Measurements from ENCODE around the gene CRB3. TPM values are rescaled to one million over a fixed set of nuclear protein-coding genes. Genes with fewer than 3 reads are reported as not detected.
A peak's percentile ranks its signal among the peaks of the same experiment; 100 is the strongest.

The CRB3 gene
- not detected for total RNA-seq (ENCODE audit: unreplicated experiment)
- long read RNA-seq = 0 reads

GRCh38 chr19:6464070-6464873, at the start of gene CRB3:
TSS of gene CRB3 (plus strand) at chr19:6464271. CDS start at chr19:6464702, 431 bp downstream.
- Mint-ChIP-seq H3K36me3 (ENCODE audit: unreplicated experiment) (no peaks in the 10 kb centered on the region), H3K27me3 (ENCODE audit: unreplicated experiment) (peaks cover 12% of the 10 kb centered on the region), H3K9me3 (ENCODE audit: unreplicated experiment) (peaks cover 5% of the 10 kb centered on the region), H3K4me1 (ENCODE audit: low read depth, unreplicated experiment) (no peaks in the 10 kb centered on the region), H3K27ac (ENCODE audit: unreplicated experiment) (no peak within 1 kb of the TSS), H3K4me3 (ENCODE audit: unreplicated experiment) (peak within 1 kb of the TSS; percentile 40)
- DNase-seq = no peak
- TF ChIP-seq CTCF (IDR thresholded peaks at IDR 0.05; ENCODE audit: partially characterized antibody, unreplicated experiment) = no peak

- peaks cover 3% of the 10 kb centered on the region for H3K27me3 Mint-ChIP-seq (ENCODE audit: unreplicated experiment)
- H3K4me3 Mint-ChIP-seq (ENCODE audit: unreplicated experiment) = no peak overlapping the region
Observed at GRCh38 chr19:6414793-6415590, 49.1 kb upstream of the CRB3 start.

GRCh38 chr19:6415591-6416190, 48.4 kb upstream of the CRB3 start:
- TF ChIP-seq CTCF (IDR thresholded peaks at IDR 0.05; ENCODE audit: partially characterized antibody, unreplicated experiment) = no peak
- no peak overlapping the region for H3K27ac Mint-ChIP-seq (ENCODE audit: unreplicated experiment)
- no peak overlapping the region for H3K4me3 Mint-ChIP-seq (ENCODE audit: unreplicated experiment)
- H3K4me1 Mint-ChIP-seq (ENCODE audit: low read depth, unreplicated experiment) = peaks cover 1% of the 10 kb centered on the region
- peaks cover 2% of the 10 kb centered on the region for H3K9me3 Mint-ChIP-seq (ENCODE audit: unreplicated experiment)
- H3K27me3 Mint-ChIP-seq (ENCODE audit: unreplicated experiment) = peaks cover 3% of the 10 kb centered on the region
- H3K36me3 Mint-ChIP-seq (ENCODE audit: unreplicated experiment) = no peaks in the 10 kb centered on the region
- DNase-seq = no peak

More at GRCh38 chr19:6414793-6415590, 49.1 kb upstream of the CRB3 start:
- Mint-ChIP-seq H3K4me1 (ENCODE audit: low read depth, unreplicated experiment) (peaks cover 1% of the 10 kb centered on the region), H3K36me3 (ENCODE audit: unreplicated experiment) (no peaks in the 10 kb centered on the region), H3K27ac (ENCODE audit: unreplicated experiment) (no peak overlapping the region), H3K9me3 (ENCODE audit: unreplicated experiment) (peaks cover 2% of the 10 kb centered on the region)
- no peak for TF ChIP-seq CTCF (IDR thresholded peaks at IDR 0.05; ENCODE audit: partially characterized antibody, unreplicated experiment)
- no peak for DNase-seq

GRCh38 chr19:6416658-6417405, 47.2 kb upstream of the CRB3 start:
- peaks cover 2% of the 10 kb centered on the region for H3K9me3 Mint-ChIP-seq (ENCODE audit: unreplicated experiment)
- H3K4me3 Mint-ChIP-seq (ENCODE audit: unreplicated experiment) = no peak overlapping the region
- TF ChIP-seq CTCF (IDR thresholded peaks at IDR 0.05; ENCODE audit: partially characterized antibody, unreplicated experiment) = no peak
- H3K27ac Mint-ChIP-seq (ENCODE audit: unreplicated experiment) = no peak overlapping the region
- H3K4me1 Mint-ChIP-seq (ENCODE audit: low read depth, unreplicated experiment) = peaks cover 1% of the 10 kb centered on the region
- H3K27me3 Mint-ChIP-seq (ENCODE audit: unreplicated experiment) = peaks cover 3% of the 10 kb centered on the region
- H3K36me3 Mint-ChIP-seq (ENCODE audit: unreplicated experiment) = no peaks in the 10 kb centered on the region
- no peak for DNase-seq

Data from glutamatergic neuron (in vitro differentiated cells).